ENCODE results near the gene PDZD8. TPM values are rescaled to one million over a fixed set of nuclear protein-coding genes. Genes with fewer than 3 reads are reported as not detected.
"Not testable (repeated sequence)": the region's sequence is repeated elsewhere in the genome, so short reads cannot be mapped to it uniquely, and the experiment has no call there.

The PDZD8 gene
- total and polyA plus RNA-seq, 2 experiments from 2014 or later, result 4.7 to 12.9 TPM

GRCh38 chr10:117300671-117301070 lies 74.6 kb downstream of the PDZD8 start:
- TF ChIP-seq CTCF (IDR thresholded peaks at IDR 0.05; ENCODE audit: low read depth, low read length), result no peak
- H3K9me3 ChIP-seq (ENCODE audit: low read depth), result no peaks in the 10 kb centered on the region
- H3K27ac ChIP-seq, result no peak overlapping the region
- no peak for DNase-seq (ENCODE audit: low read depth in 1 of 2, low spot score in 1 of 2)
- H3K4me3 ChIP-seq, result no peak overlapping the region
- no peaks in the 10 kb centered on the region for H3K4me1 ChIP-seq (ENCODE audit: low read depth)
- H3K27me3 ChIP-seq, result no peaks in the 10 kb centered on the region
- no peaks in the 10 kb centered on the region for H3K36me3 ChIP-seq

- Histone ChIP-seq H3K4me1 (ENCODE audit: low read depth) (no peaks in the 10 kb centered on the region), H3K27me3 (no peaks in the 10 kb centered on the region), H3K4me3 (no peak overlapping the region), H3K36me3 (no peaks in the 10 kb centered on the region), H3K27ac (no peak overlapping the region), H3K9me3 (ENCODE audit: low read depth) (no peaks in the 10 kb centered on the region)
- TF ChIP-seq CTCF (IDR thresholded peaks at IDR 0.05; ENCODE audit: low read depth, low read length), result no peak
- no peak for DNase-seq (ENCODE audit: low read depth in 1 of 2, low spot score in 1 of 2)
These were observed 75.8 kb downstream of the PDZD8 start for GRCh38 chr10:117299435-117299834.

- TF ChIP-seq CTCF (IDR thresholded peaks at IDR 0.05; ENCODE audit: low read depth, low read length), result no peak
- no peak for DNase-seq (ENCODE audit: low read depth in 1 of 2, low spot score in 1 of 2)
- Histone ChIP-seq H3K36me3 (no peaks in the 10 kb centered on the region), H3K27ac (no peak overlapping the region), H3K9me3 (ENCODE audit: low read depth) (no peaks in the 10 kb centered on the region), H3K27me3 (no peaks in the 10 kb centered on the region), H3K4me3 (no peak overlapping the region), H3K4me1 (ENCODE audit: low read depth) (no peaks in the 10 kb centered on the region)
These were observed 77.0 kb downstream of the PDZD8 start for GRCh38 chr10:117298219-117298618.

GRCh38 chr10:117294735-117295134 lies 80.5 kb downstream of the PDZD8 start:
- no peak for DNase-seq (ENCODE audit: low read depth in 1 of 2, low spot score in 1 of 2)
- no peaks in the 10 kb centered on the region for H3K36me3 ChIP-seq
- H3K4me1 ChIP-seq (ENCODE audit: low read depth), result no peaks in the 10 kb centered on the region
- no peak overlapping the region for H3K27ac ChIP-seq
- H3K4me3 ChIP-seq, result no peak overlapping the region
- no peaks in the 10 kb centered on the region for H3K9me3 ChIP-seq (ENCODE audit: low read depth)
- no peak for TF ChIP-seq CTCF (IDR thresholded peaks at IDR 0.05; ENCODE audit: low read depth, low read length)
- no peaks in the 10 kb centered on the region for H3K27me3 ChIP-seq

GRCh38 chr10:117294039-117294645 lies 81.1 kb downstream of the PDZD8 start:
- DNase-seq (ENCODE audit: low read depth in 1 of 2, low spot score in 1 of 2), result no peak
- no peak overlapping the region for H3K4me3 ChIP-seq

GRCh38 chr10:117290872-117291271 lies 84.4 kb downstream of the PDZD8 start:
- DNase-seq (ENCODE audit: low read depth in 1 of 2, low spot score in 1 of 2); H3K4me3 ChIP-seq; H3K27me3 ChIP-seq; H3K27ac ChIP-seq; H3K4me1 ChIP-seq (ENCODE audit: low read depth); H3K36me3 ChIP-seq; H3K9me3 ChIP-seq (ENCODE audit: low read depth): not testable (repeated sequence)

More at GRCh38 chr10:117294039-117294645, 81.1 kb downstream of the PDZD8 start:
- no peak for TF ChIP-seq CTCF (IDR thresholded peaks at IDR 0.05; ENCODE audit: low read depth, low read length)
- no peaks in the 10 kb centered on the region for H3K36me3 ChIP-seq
- no peaks in the 10 kb centered on the region for H3K4me1 ChIP-seq (ENCODE audit: low read depth)
- no peak overlapping the region for H3K27ac ChIP-seq
- H3K27me3 ChIP-seq, result no peaks in the 10 kb centered on the region
- no peaks in the 10 kb centered on the region for H3K9me3 ChIP-seq (ENCODE audit: low read depth)
